GM12873 (cell line): ENCODE data around the gene CEND1.
A peak's percentile ranks its signal among the peaks of the same experiment; 100 is the strongest.

Source experiments
- TF ChIP-seq, protein P1 (sequence below): IDR thresholded peaks from 2 replicates; pipeline ENCODE4 v1.5.1; 2012; ENCODE audit warnings: low read depth, mild to moderate bottlenecking, moderate library complexity, low read length, control low read depth; ENCODE audit not compliant: insufficient read depth; ENCODE audit errors: missing control alignments

Gene CEND1

DNA sequence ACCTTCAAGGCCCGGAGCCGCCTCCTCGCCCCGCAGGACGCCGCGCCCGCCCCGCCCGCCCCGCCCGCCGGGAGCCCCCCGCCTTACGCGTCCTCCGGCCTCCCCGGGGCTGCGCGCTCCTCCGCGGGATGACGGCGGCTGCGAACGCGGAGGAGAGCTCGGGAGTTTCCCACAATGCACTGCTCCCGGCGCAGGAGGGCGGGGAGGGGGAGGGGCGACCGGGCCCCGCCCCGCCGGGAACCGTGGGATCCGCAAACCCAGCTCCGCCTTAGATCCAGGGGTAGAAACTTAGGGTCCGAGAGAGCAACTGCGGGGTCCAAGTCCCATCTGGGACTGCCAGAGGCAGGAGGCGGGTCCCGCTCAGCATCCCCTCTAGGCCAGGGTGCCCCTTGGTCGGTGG is at the start of gene CEND1:
Gene CEND1 (minus strand): TSS at position 148 of the 400 bp plus-strand sequence. CDS start 1,514 bp downstream, outside the sequence.
- TF ChIP-seq, protein P1, sequence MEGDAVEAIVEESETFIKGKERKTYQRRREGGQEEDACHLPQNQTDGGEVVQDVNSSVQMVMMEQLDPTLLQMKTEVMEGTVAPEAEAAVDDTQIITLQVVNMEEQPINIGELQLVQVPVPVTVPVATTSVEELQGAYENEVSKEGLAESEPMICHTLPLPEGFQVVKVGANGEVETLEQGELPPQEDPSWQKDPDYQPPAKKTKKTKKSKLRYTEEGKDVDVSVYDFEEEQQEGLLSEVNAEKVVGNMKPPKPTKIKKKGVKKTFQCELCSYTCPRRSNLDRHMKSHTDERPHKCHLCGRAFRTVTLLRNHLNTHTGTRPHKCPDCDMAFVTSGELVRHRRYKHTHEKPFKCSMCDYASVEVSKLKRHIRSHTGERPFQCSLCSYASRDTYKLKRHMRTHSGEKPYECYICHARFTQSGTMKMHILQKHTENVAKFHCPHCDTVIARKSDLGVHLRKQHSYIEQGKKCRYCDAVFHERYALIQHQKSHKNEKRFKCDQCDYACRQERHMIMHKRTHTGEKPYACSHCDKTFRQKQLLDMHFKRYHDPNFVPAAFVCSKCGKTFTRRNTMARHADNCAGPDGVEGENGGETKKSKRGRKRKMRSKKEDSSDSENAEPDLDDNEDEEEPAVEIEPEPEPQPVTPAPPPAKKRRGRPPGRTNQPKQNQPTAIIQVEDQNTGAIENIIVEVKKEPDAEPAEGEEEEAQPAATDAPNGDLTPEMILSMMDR = no peak

DNA sequence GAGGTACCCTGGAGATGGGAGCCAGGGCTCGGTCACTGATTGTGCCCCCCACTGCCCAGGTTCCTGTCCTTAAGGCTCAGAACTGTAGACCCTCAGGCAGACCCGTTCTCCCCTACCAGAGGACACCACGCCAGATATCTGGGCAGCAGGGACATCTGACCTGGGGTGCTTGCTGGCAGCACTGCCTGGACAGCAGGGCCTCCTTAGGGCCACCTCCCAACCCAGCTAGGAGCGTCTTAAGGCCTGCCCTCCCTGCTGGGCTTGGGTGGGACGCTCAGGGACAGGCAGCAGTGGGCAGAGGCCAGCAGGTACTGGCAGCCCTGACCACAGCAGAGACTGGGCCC is 49.4 kb upstream of the CEND1 start:
- TF ChIP-seq, protein P1 = no peak

DNA sequence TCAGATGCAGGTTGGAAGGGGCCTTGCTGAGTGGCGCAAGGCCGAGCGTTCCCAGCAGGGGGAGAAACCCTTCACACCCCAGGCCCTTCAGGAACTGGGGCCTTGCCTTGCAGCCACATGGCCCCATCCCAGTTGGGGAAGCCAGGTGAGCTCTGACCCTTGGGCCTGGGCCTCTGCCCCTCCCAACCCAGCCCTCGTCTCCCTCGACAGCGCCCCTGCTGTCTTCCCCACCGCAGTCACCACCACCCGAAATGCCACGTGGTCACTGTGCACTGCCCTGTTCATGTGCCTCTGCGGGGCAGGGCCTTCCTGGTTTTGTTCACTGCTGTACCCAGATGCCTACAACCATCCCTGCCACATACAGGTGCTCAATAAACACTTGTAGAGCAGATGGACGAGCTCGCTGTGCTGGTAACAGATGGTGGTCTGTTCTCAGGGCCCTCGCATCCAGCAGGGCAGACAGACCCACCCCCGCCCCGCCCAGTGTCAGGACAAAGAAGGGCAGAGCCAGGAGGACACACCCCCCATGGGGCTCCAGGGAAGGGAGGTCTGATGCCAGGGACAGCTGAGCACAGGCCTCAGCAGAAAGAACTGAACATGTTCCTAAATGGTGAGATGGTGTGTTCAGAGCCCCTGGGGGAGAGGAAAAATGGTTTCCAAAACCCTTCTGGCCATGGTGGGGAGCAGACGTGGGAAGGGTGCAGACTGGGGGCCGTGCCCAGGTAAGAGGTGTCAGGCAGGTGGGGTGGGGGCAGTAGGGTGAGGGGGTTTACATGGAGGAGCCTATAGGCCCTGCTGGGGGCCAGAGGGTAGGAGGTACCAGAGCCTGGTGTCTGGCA is 48.8 kb upstream of the CEND1 start:
- TF ChIP-seq, protein P1 = peak; percentile 32

GRCh38 chr11:837990-838307 is 48.1 kb upstream of the CEND1 start:
- TF ChIP-seq, protein P1 = no peak

DNA sequence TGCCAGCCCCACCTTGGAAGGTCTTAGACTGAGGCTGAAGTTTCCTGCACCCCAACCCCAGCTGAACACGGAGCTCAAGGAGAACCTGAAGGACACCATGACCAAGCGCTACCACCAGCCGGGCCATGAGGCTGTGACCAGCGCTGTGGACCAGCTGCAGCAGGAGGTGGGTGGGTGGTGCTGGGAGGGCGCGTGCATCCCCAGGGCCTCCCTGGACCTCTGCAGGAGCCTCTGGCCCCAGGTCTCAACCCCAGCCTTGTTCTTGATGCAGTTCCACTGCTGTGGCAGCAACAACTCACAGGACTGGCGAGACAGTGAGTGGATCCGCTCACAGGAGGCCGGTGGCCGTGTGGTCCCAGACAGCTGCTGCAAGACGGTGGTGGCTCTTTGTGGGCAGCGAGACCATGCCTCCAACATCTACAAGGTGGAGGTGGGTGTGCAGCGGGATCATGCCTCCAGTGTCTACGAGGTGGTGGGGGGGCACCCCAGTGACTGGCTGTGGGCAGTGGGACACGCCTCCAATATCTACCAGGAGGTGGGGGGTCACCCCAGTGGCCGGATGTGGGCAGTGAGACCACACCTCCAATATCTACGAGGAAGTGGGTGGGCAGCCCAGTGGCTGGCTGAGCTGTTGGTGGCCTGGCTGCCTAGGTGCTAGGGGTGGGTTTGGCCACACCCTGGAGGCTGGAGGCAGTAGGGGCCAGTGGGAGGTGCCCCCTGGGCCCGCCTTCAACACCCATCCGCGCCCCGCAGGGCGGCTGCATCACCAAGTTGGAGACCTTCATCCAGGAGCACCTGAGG is 47.5 kb upstream of the CEND1 start:
- TF ChIP-seq, protein P1 = no peak

GRCh38 chr11:836700-837099 is 46.8 kb upstream of the CEND1 start:
- TF ChIP-seq, protein P1 = no peak

DNA sequence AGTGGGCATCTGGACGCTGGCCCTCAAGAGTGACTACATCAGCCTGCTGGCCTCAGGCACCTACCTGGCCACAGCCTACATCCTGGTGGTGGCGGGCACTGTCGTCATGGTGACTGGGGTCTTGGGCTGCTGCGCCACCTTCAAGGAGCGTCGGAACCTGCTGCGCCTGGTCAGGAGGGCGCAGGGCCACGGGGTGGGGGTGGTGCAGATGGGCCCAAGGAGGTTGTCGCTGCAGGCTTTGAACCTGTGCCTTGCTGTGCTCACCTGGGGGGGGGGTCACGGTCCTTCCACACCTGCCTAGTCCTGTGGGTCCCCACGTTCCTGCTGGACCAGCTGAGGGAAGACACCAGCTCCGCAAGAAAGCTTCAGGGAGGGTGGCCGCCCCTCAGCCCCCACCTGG is 46.4 kb upstream of the CEND1 start:
- TF ChIP-seq, protein P1 = no peak
